ENCODE data around the gene ABHD6. TPM values are rescaled to one million over a fixed set of nuclear protein-coding genes. Genes with fewer than 3 reads are reported as not detected.

Gene ABHD6
- total and polyA plus RNA-seq, 7 experiments from 2014 or later: 2.5 to 7.3 (median 6.4) TPM

DNA sequence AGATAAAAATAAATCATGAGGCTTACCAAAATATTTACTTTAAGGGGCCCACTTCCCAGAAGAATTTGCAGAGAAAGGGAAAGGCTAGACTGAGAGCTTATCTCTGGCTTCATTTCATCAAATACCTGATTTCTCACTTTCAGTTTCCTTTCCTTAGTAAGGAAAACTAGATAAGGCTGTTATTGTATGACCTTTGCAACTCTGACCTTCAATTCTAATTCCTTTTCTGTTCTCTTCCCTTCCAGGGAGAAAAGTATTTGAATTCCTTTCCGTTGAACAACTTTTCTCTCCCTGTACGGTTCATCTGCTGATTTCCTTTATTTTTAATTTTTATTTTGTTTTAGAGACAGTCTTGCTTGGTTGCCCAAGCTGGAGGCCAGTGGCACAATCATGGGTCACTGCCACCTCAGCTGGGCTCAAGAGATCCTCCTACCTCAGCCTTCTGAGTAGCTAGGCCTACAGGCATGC lies 88.0 kb downstream of the ABHD6 start:
- no peaks in the 10 kb centered on the region for H3K27me3 ChIP-seq (ENCODE audit: control insufficient read depth in 2 of 2, insufficient read depth in 2 of 2, low read length in 2 of 2)
- H3K27ac ChIP-seq (ENCODE audit: low read depth, low read length): no peak overlapping the region
- ATAC-seq (no peak), DNase-seq (no peak)
- H3K4me3 ChIP-seq (ENCODE audit: low read length): no peak overlapping the region
- H3K4me1 Mint-ChIP-seq: peaks cover 0 to 28% (median 18%) of the 10 kb centered on the region in 7 donors
- ChIA-PET CTCF (interaction anchor here (0.6 to 1.7 kb wide), 3 partner anchors 18 to 158 kb away, joined by 3 to 7 read pairs (median 4); partner anchors contain the start of genes HTD2 and RPP14), POLR2A (no interaction called here)
- no peak overlapping the region for H3K4me3 Mint-ChIP-seq
- H3K9me3 Mint-ChIP-seq: no peaks in the 10 kb centered on the region
- peak overlapping the region in 3 of 9 donors; percentile 48 to 80 (median 67) for H3K27ac Mint-ChIP-seq
- H3K27me3 Mint-ChIP-seq: no peaks in the 10 kb centered on the region
- H3K36me3 ChIP-seq (ENCODE audit: control insufficient read depth in 2 of 3, insufficient read depth in 3 of 3, low read length in 3 of 3): no peaks in the 10 kb centered on the region
- no peaks in the 10 kb centered on the region for H3K9me3 ChIP-seq (ENCODE audit: control insufficient read depth in 2 of 3, low read length in 3 of 3)
- intact Hi-C loops (cut with micrococcal nuclease): no loop called here
- H3K4me1 ChIP-seq (ENCODE audit: control insufficient read depth in 2 of 2, insufficient read depth in 2 of 2, low read length in 2 of 2): no peaks in the 10 kb centered on the region
- H3K36me3 Mint-ChIP-seq: peaks cover 0 to 1% (median 0%) of the 10 kb centered on the region in 5 donors

DNA sequence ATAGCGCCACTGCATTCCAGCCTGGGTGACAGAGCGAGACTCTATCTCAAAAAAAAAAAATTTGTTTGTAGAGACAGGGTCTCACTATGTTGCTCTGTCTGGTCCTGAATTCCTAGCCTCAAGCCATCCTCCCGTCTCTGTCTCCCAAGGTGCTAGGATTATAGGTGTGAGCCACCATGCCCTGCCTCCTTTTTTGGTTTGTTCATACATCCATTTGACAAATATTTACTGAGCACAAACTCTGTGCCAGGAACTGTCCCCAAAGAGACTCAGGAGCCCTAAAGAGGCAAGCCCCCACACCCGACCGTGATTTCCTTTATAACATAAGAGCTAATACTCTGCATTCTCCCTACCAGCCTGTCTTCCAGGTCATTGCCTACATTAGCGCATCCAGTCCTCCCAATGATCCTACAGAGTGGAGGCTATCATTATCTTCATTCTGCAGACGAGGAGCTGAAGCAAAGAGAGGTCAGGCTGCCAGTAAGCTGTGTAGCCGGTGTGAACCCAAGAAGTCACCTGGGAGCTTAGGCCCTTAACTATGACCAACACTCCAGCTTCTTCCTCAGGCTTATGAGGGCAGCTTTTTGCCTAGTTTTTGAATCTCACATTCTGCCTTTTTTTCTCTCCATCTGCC lies 88.8 kb downstream of the ABHD6 start:
- Mint-ChIP-seq H3K4me3 (peak overlapping the region in 1 of 10 donors; percentile 14), H3K4me1 (peaks cover 0 to 32% (median 13%) of the 10 kb centered on the region in 7 donors), H3K36me3 (no peaks in the 10 kb centered on the region), H3K27ac (peak overlapping the region in 5 of 9 donors; percentile 56 to 84 (median 76)), H3K9me3 (no peaks in the 10 kb centered on the region), H3K27me3 (no peaks in the 10 kb centered on the region)
- H3K9me3 ChIP-seq (ENCODE audit: control insufficient read depth in 2 of 3, low read length in 3 of 3): no peaks in the 10 kb centered on the region
- CTCF ChIA-PET: no interaction called here
- DNase-seq: no peak
- H3K4me1 ChIP-seq (ENCODE audit: control insufficient read depth in 2 of 2, insufficient read depth in 2 of 2, low read length in 2 of 2): no peaks in the 10 kb centered on the region
- H3K27me3 ChIP-seq (ENCODE audit: control insufficient read depth in 2 of 2, insufficient read depth in 2 of 2, low read length in 2 of 2): no peaks in the 10 kb centered on the region
- no peak for ATAC-seq
- H3K36me3 ChIP-seq (ENCODE audit: control insufficient read depth in 2 of 3, insufficient read depth in 3 of 3, low read length in 3 of 3): no peaks in the 10 kb centered on the region
- POLR2A ChIA-PET: no interaction called here
- H3K4me3 ChIP-seq (ENCODE audit: low read length): no peak overlapping the region
- intact Hi-C loops (cut with micrococcal nuclease): no loop called here
- H3K27ac ChIP-seq (ENCODE audit: low read depth, low read length): no peak overlapping the region

GRCh38 chr3:58329150-58329921 lies 91.7 kb downstream of the ABHD6 start:
- no peaks in the 10 kb centered on the region for H3K9me3 ChIP-seq (ENCODE audit: control insufficient read depth in 2 of 3, low read length in 3 of 3)
- H3K36me3 ChIP-seq (ENCODE audit: control insufficient read depth in 2 of 3, insufficient read depth in 3 of 3, low read length in 3 of 3): peaks cover 0 to 4% (median 0%) of the 10 kb centered on the region in 3 experiments
- Mint-ChIP-seq H3K4me1 (peaks cover 10 to 45% (median 21%) of the 10 kb centered on the region in 7 donors), H3K27ac (peak overlapping the region in 3 of 9 donors; percentile 17 to 49 (median 23)), H3K27me3 (no peaks in the 10 kb centered on the region), H3K4me3 (no peak overlapping the region), H3K9me3 (no peaks in the 10 kb centered on the region), H3K36me3 (peaks cover 0 to 2% (median 0%) of the 10 kb centered on the region in 5 donors)
- intact Hi-C loops (cut with micrococcal nuclease): no loop called here
- ATAC-seq (no peak), DNase-seq (no peak)
- H3K27ac ChIP-seq (ENCODE audit: low read depth, low read length): no peak overlapping the region
- CTCF ChIA-PET: interaction anchor here (0.6 kb wide), 1 partner anchor 166 kb away, joined by 4 read pairs; no protein-coding TSS in a partner anchor
- POLR2A ChIA-PET: no interaction called here
- H3K27me3 ChIP-seq (ENCODE audit: control insufficient read depth in 2 of 2, insufficient read depth in 2 of 2, low read length in 2 of 2): no peaks in the 10 kb centered on the region
- H3K4me3 ChIP-seq (ENCODE audit: low read length): no peak overlapping the region
- peaks cover 12 to 13% of the 10 kb centered on the region in 2 donors for H3K4me1 ChIP-seq (ENCODE audit: control insufficient read depth in 2 of 2, insufficient read depth in 2 of 2, low read length in 2 of 2)

GRCh38 chr3:58329922-58330413 lies 92.4 kb downstream of the ABHD6 start:
- intact Hi-C loops (cut with micrococcal nuclease): loop anchor here in 1 of 2 donors (5.0 kb wide), 1 partner anchor 142 kb away; no protein-coding TSS in a partner anchor
- peaks cover 17 to 18% of the 10 kb centered on the region in 2 donors for H3K4me1 ChIP-seq (ENCODE audit: control insufficient read depth in 2 of 2, insufficient read depth in 2 of 2, low read length in 2 of 2)
- H3K27ac ChIP-seq (ENCODE audit: low read depth, low read length): no peak overlapping the region
- peaks cover 16 to 46% (median 24%) of the 10 kb centered on the region in 7 donors for H3K4me1 Mint-ChIP-seq
- H3K9me3 ChIP-seq (ENCODE audit: control insufficient read depth in 2 of 3, low read length in 3 of 3): no peaks in the 10 kb centered on the region
- H3K4me3 Mint-ChIP-seq: no peak overlapping the region
- peaks cover 0 to 2% (median 0%) of the 10 kb centered on the region in 5 donors for H3K36me3 Mint-ChIP-seq
- DNase-seq: no peak
- no peaks in the 10 kb centered on the region for H3K27me3 Mint-ChIP-seq
- POLR2A ChIA-PET: interaction anchor here (0.5 to 4.2 kb wide), 2 partner anchors 22 to 103 kb away, joined by 3 to 29 read pairs; partner anchors contain the start of genes HTD2, PDHB and RPP14
- CTCF ChIA-PET: interaction anchor here (0.6 to 1.2 kb wide), 2 partner anchors 161 to 165 kb away, joined by 4 to 6 read pairs; partner anchors contain the start of gene KCTD6
- no peak for ATAC-seq
- no peak overlapping the region for H3K4me3 ChIP-seq (ENCODE audit: low read length)
- no peaks in the 10 kb centered on the region for H3K27me3 ChIP-seq (ENCODE audit: control insufficient read depth in 2 of 2, insufficient read depth in 2 of 2, low read length in 2 of 2)
- H3K36me3 ChIP-seq (ENCODE audit: control insufficient read depth in 2 of 3, insufficient read depth in 3 of 3, low read length in 3 of 3): peaks cover 0 to 4% (median 0%) of the 10 kb centered on the region in 3 experiments
- no peak overlapping the region for H3K27ac Mint-ChIP-seq
- no peaks in the 10 kb centered on the region for H3K9me3 Mint-ChIP-seq

- Mint-ChIP-seq H3K9me3 (no peaks in the 10 kb centered on the region), H3K36me3 (peaks cover 0 to 6% (median 4%) of the 10 kb centered on the region in 5 donors), H3K27ac (peak overlapping the region in 4 of 9 donors; percentile 4 to 67 (median 54)), H3K27me3 (no peaks in the 10 kb centered on the region), H3K4me1 (peaks cover 30 to 45% (median 36%) of the 10 kb centered on the region in 7 donors), H3K4me3 (peak overlapping the region in 9 of 10 donors; percentile 33 to 99 (median 64))
- Histone ChIP-seq H3K4me1 (ENCODE audit: control insufficient read depth in 2 of 2, insufficient read depth in 2 of 2, low read length in 2 of 2) (peaks cover 20 to 22% of the 10 kb centered on the region in 2 donors), H3K36me3 (ENCODE audit: control insufficient read depth in 2 of 3, insufficient read depth in 3 of 3, low read length in 3 of 3) (peaks cover 0 to 4% (median 0%) of the 10 kb centered on the region in 3 experiments), H3K4me3 (ENCODE audit: low read length) (no peak overlapping the region), H3K27ac (ENCODE audit: low read depth, low read length) (no peak overlapping the region), H3K27me3 (ENCODE audit: control insufficient read depth in 2 of 2, insufficient read depth in 2 of 2, low read length in 2 of 2) (no peaks in the 10 kb centered on the region), H3K9me3 (ENCODE audit: control insufficient read depth in 2 of 3, low read length in 3 of 3) (no peaks in the 10 kb centered on the region)
- DNase-seq: no peak
- CTCF ChIA-PET: interaction anchor here (0.6 to 1.2 kb wide), 2 partner anchors 25 to 41 kb away, joined by 4 read pairs; partner anchors contain the start of genes HTD2 and RPP14
- intact Hi-C loops (cut with micrococcal nuclease): loop anchor here (1.0 to 5.0 kb wide), 8 partner anchors 7 to 160 kb away; partner anchors contain the start of genes ABHD6 (in 1 of the 2), HTD2 (in 1 of the 2), PDHB (in 1 of the 2) and RPP14 (in 1 of the 2)
- ATAC-seq: no peak
- POLR2A ChIA-PET: interaction anchor here (1.3 to 4.2 kb wide), 2 partner anchors 24 to 160 kb away, joined by 5 to 29 read pairs; partner anchors contain the start of genes HTD2, KCTD6 and RPP14
Observed at GRCh38 chr3:58331593-58332152, 94.1 kb downstream of the ABHD6 start.

Data from naive thymus-derived CD4-positive, alpha-beta T cell (primary cell).